ENCODE data around the gene C16orf46. TPM values are rescaled to one million over a fixed set of nuclear protein-coding genes. Genes with fewer than 3 reads are reported as not detected.

C16orf46 gene
- total RNA-seq, 4 donors from 2014 or later, result 0.70 to 3.2 (median 1.6) TPM; not detected in 1

- Histone ChIP-seq H3K4me3 (peak overlapping the region; percentile 64 to 98 (median 82)), H3K4me1 (peaks cover 0 to 28% (median 2%) of the 10 kb centered on the region in 4 donors), H3K27me3 (no peaks in the 10 kb centered on the region), H3K27ac (peak overlapping the region; percentile 65 to 89 (median 74)), H3K36me3 (peaks cover 0 to 15% (median 0%) of the 10 kb centered on the region in 3 donors), H3K9me3 (no peaks in the 10 kb centered on the region)
- peak in 2 of 3 donors; percentile 22 to 52 for DNase-seq
- TF ChIP-seq POLR2A (IDR thresholded peaks at IDR 0.05), result peak in 1 of 2 donors; percentile 6
- no peak for TF ChIP-seq CTCF (IDR thresholded peaks at IDR 0.05)
These were observed 40.9 kb downstream of the C16orf46 start for GRCh38 chr16:81035975-81036750.

GRCh38 chr16:81035398-81035974, 41.6 kb downstream of the C16orf46 start, which contains the start of gene ATMIN:
Gene ATMIN, plus strand, starts transcription at chr16:81035842. Its CDS starts 29 bp downstream, at chr16:81035871.
- Histone ChIP-seq H3K27ac (peak within 1 kb of the TSS; percentile 65 to 89 (median 74)), H3K4me1 (peaks cover 0 to 28% (median 2%) of the 10 kb centered on the region in 4 donors), H3K9me3 (no peaks in the 10 kb centered on the region), H3K4me3 (peak within 1 kb of the TSS; percentile 64 to 98 (median 82)), H3K27me3 (no peaks in the 10 kb centered on the region), H3K36me3 (peaks cover 0 to 8% (median 0%) of the 10 kb centered on the region in 3 donors)
- TF ChIP-seq CTCF (IDR thresholded peaks at IDR 0.05), result peak; percentile 95 to 100 (median 98)
- TF ChIP-seq POLR2A (IDR thresholded peaks at IDR 0.05), result peak in 1 of 2 donors; percentile 54
- peak; percentile 86 to 94 (median 93) for DNase-seq

- TF ChIP-seq POLR2A (IDR thresholded peaks at IDR 0.05) (no peak), CTCF (IDR thresholded peaks at IDR 0.05) (no peak)
- no peak overlapping the region for H3K27ac ChIP-seq
These were observed 47.0 kb downstream of the C16orf46 start for GRCh38 chr16:81029930-81030604.

GRCh38 chr16:81026429-81026828, 50.6 kb downstream of the C16orf46 start:
- no peak for DNase-seq
- no peak overlapping the region for H3K27ac ChIP-seq
- TF ChIP-seq CTCF (IDR thresholded peaks at IDR 0.05) (no peak), POLR2A (IDR thresholded peaks at IDR 0.05) (no peak)
- peaks cover 0 to 6% (median 0%) of the 10 kb centered on the region in 3 donors for H3K36me3 ChIP-seq
- no peaks in the 10 kb centered on the region for H3K27me3 ChIP-seq
- no peak overlapping the region for H3K4me3 ChIP-seq
- H3K4me1 ChIP-seq, result no peaks in the 10 kb centered on the region
- no peaks in the 10 kb centered on the region for H3K9me3 ChIP-seq

More at GRCh38 chr16:81029930-81030604, 47.0 kb downstream of the C16orf46 start:
- no peaks in the 10 kb centered on the region for H3K27me3 ChIP-seq
- no peak for DNase-seq
- no peaks in the 10 kb centered on the region for H3K36me3 ChIP-seq
- H3K9me3 ChIP-seq, result no peaks in the 10 kb centered on the region
- no peaks in the 10 kb centered on the region for H3K4me1 ChIP-seq
- no peak overlapping the region for H3K4me3 ChIP-seq

- no peaks in the 10 kb centered on the region for H3K9me3 ChIP-seq
- no peak overlapping the region for H3K27ac ChIP-seq
- peaks cover 0 to 41% (median 0%) of the 10 kb centered on the region in 3 donors for H3K36me3 ChIP-seq
- DNase-seq, result no peak
- H3K4me1 ChIP-seq, result no peaks in the 10 kb centered on the region
- no peaks in the 10 kb centered on the region for H3K27me3 ChIP-seq
- no peak overlapping the region for H3K4me3 ChIP-seq
- TF ChIP-seq CTCF (IDR thresholded peaks at IDR 0.05) (no peak), POLR2A (IDR thresholded peaks at IDR 0.05) (no peak)
These were observed 58.5 kb downstream of the C16orf46 start for GRCh38 chr16:81018496-81018895.

Data from Peyer's patch (tissue), 4 donors.